Ascending aorta (tissue), 2 donors: ENCODE data around the gene DCBLD2. TPM values are rescaled to one million over a fixed set of nuclear protein-coding genes. Genes with fewer than 3 reads are reported as not detected.

Experiments
- DNase-seq, 2 donors: peaks; one replicate each; pipeline ENCODE4 v3.0.0-alpha.2; 2019; ENCODE audit warnings: low spot score in 2 of 2
- H3K27ac ChIP-seq, 2 donors: fragments of 200-600 bp; sonication (generic); one replicate each; pipeline ENCODE4 v1.5.1; 2016 to 2017; ENCODE audit warnings: mild to moderate bottlenecking in 1 of 2
- H3K27me3 ChIP-seq: fragments of 200-600 bp; sonication (generic); one replicate; pipeline ENCODE4 v1.5.1; 2017
- H3K36me3 ChIP-seq, 2 donors: fragments of 200-600 bp; sonication (generic); one replicate each; pipeline ENCODE4 v1.5.1; 2016
- H3K4me1 ChIP-seq, 2 donors: fragments of 200-600 bp; sonication (generic); one replicate each; pipeline ENCODE4 v1.5.1; 2016 to 2017; ENCODE audit warnings: mild to moderate bottlenecking in 1 of 2
- H3K4me3 ChIP-seq, 2 donors: fragments of 200-600 bp; sonication (generic); one replicate each; pipeline ENCODE4 v1.5.1; 2016 to 2017; ENCODE audit warnings: mild to moderate bottlenecking in 1 of 2
- H3K9me3 ChIP-seq, 2 donors: fragments of 200-600 bp; sonication (generic); one replicate each; pipeline ENCODE4 v1.5.1; 2016
- CTCF ChIP-seq, 3 experiments: fragments of 200-600 bp in 2 of 3; fragments of 450-650 bp in 1 of 3; sonication (generic) in 2 of 3; IDR thresholded peaks; one replicate each; pipeline ENCODE4 v1.5.1; 2016 to 2019; ENCODE audit warnings: antibody characterized with exemption in 3 of 3, mild to moderate bottlenecking in 1 of 3, moderate library complexity in 1 of 3
- intact Hi-C: fragments of 100-400 bp; cut with DNase I; formaldehyde crosslinking; loops from one replicate; pipeline ENCODE4 v1.15.1; 2023
- total RNA-seq: library from RNA; depleted of rRNA; stranded (reverse); fragments of >200 nt; gene quantifications from one replicate; pipeline ENCODE4 v1.1.0, GENCODE V29; 2016

DCBLD2 gene
- total RNA-seq, 1 donor from 2014 or later: 16.3 TPM

- no peaks in the 10 kb centered on the region for H3K4me1 ChIP-seq
- no peak for TF ChIP-seq CTCF (IDR thresholded peaks at IDR 0.05)
- peaks cover 0 to 8% of the 10 kb centered on the region in 2 donors for H3K9me3 ChIP-seq
- intact Hi-C loops: loop anchor here (10.0 kb wide), 1 partner anchor 849 kb away; no protein-coding TSS in a partner anchor
- H3K27me3 ChIP-seq: no peaks in the 10 kb centered on the region
- no peaks in the 10 kb centered on the region for H3K36me3 ChIP-seq
- H3K4me3 ChIP-seq: no peak overlapping the region
- no peak overlapping the region for H3K27ac ChIP-seq
- DNase-seq: no peak
Observed at GRCh38 chr3:98906230-98906629, 4.7 kb upstream of the DCBLD2 start.

GRCh38 chr3:98903705-98904481 lies 2.4 kb upstream of the DCBLD2 start:
- H3K9me3 ChIP-seq: no peaks in the 10 kb centered on the region
- H3K4me1 ChIP-seq: no peaks in the 10 kb centered on the region
- no peaks in the 10 kb centered on the region for H3K27me3 ChIP-seq
- DNase-seq: no peak
- no peak overlapping the region for H3K27ac ChIP-seq
- H3K4me3 ChIP-seq: no peak overlapping the region
- no peaks in the 10 kb centered on the region for H3K36me3 ChIP-seq
- intact Hi-C loops: loop anchor here (5.0 to 10.0 kb wide), 4 partner anchors 52 to 913 kb away; partner anchors contain the start of genes CMSS1 and CPOX
- TF ChIP-seq CTCF (IDR thresholded peaks at IDR 0.05): no peak

- Histone ChIP-seq H3K9me3 (no peaks in the 10 kb centered on the region), H3K27me3 (no peaks in the 10 kb centered on the region), H3K4me1 (no peaks in the 10 kb centered on the region), H3K36me3 (no peaks in the 10 kb centered on the region), H3K4me3 (no peak overlapping the region), H3K27ac (no peak overlapping the region)
- no peak for TF ChIP-seq CTCF (IDR thresholded peaks at IDR 0.05)
- intact Hi-C loops: loop anchor here (5.0 to 10.0 kb wide), 4 partner anchors 51 to 914 kb away; partner anchors contain the start of genes CMSS1 and CPOX
- no peak for DNase-seq
Observed at GRCh38 chr3:98903099-98903498, 1.6 kb upstream of the DCBLD2 start.

GRCh38 chr3:98902351-98902740 lies 851 bp upstream of the DCBLD2 start:
- peak overlapping the region; percentile 76 to 83 for H3K27ac ChIP-seq
- intact Hi-C loops: loop anchor here (5.0 to 10.0 kb wide), 4 partner anchors 50 to 915 kb away; partner anchors contain the start of genes CMSS1 and CPOX

GRCh38 chr3:98901119-98901391 lies 440 bp downstream of the DCBLD2 start:
- intact Hi-C loops: loop anchor here (2.0 to 10.0 kb wide), 5 partner anchors 49 to 916 kb away; partner anchors contain the start of genes CLDND1, CMSS1 and CPOX
- Histone ChIP-seq H3K4me3 (peak overlapping the region; percentile 90 to 94), H3K4me1 (no peaks in the 10 kb centered on the region), H3K9me3 (no peaks in the 10 kb centered on the region), H3K27me3 (no peaks in the 10 kb centered on the region), H3K36me3 (no peaks in the 10 kb centered on the region), H3K27ac (peak overlapping the region; percentile 89 to 95)
- no peak for TF ChIP-seq CTCF (IDR thresholded peaks at IDR 0.05)
- peak; percentile 9 to 76 for DNase-seq

More at GRCh38 chr3:98902351-98902740, 851 bp upstream of the DCBLD2 start:
- Histone ChIP-seq H3K4me3 (peak overlapping the region; percentile 90 to 94), H3K36me3 (no peaks in the 10 kb centered on the region), H3K9me3 (no peaks in the 10 kb centered on the region), H3K27me3 (no peaks in the 10 kb centered on the region), H3K4me1 (no peaks in the 10 kb centered on the region)
- no peak for DNase-seq
- no peak for TF ChIP-seq CTCF (IDR thresholded peaks at IDR 0.05)
